HG03060 (cell line): ENCODE measurements around the gene GNG10.
"Not testable (repeated sequence)": the region's sequence is repeated elsewhere in the genome, so short reads cannot be mapped to it uniquely, and the experiment has no call there.

Experiments used
- ATAC-seq: cut with Tn5 transposase; IDR thresholded peaks from one replicate; pipeline ENCODE4 v1.9.1; 2021; ENCODE audit warnings: low read depth, moderate number of reproducible peaks; ENCODE audit not compliant: unreplicated experiment

GNG10 gene

DNA sequence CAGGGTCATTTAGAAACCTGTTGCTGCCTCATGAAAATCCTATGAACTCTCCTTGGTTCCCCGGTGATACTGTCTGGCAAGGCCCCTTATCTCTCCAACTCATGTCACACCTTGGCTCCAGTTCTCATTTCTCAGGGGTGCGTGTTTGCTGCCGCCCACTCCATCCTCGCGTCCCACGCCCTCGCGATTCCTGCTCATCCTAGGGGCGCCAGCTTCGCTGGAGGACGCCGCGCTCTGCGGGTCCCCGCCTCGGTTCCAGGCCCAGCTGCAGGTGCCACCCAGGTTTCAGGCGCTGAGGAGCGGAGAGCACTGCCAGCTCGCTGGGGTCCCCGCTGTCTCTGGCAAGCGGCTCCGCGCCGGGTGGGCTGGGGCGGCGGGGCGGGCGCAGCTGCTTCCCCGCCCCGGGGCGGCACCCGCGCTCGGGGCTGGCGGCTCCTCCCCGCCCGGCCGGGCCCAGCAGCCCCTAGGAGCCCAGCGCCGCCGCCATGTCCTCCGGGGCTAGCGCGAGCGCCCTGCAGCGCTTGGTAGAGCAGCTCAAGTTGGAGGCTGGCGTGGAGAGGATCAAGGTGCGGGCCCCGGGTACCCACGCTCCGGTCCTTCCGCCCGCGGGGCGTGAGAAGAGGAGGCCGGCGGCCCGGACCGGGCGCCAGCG lies at the start of gene GNG10:
GNG10 (plus strand) TSS at position 456 of the 652 bp plus-strand sequence; CDS start at position 486, 30 bp downstream.
- no peak for ATAC-seq

DNA sequence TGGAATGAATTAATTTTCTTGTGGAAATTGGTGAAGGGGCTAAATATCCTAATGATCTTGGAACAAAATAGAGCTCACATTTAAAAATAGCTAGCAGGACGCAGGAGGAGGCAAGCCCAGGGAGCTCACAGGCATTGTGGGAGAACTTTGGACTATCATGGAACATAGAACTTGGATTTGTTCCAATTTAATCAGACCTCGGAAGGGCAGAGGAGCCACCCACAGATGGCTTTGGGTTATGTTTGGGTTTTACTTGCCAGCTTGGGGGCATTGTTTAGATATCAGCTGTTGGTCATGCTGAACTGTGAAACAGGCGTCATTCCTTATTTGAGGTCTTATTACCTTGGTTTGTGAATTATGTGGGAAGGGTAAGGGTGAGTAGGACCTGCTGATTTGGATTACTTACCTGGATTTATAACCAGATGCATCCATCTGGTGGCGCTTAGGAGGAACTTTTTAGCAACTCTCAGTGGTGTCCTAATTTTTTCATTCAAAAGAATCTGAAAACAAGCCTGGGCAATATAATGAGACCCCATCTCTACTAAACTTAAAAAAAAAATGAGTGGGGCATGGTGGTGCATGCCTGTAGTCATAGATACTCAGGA lies 47.9 kb upstream of the GNG10 start:
- ATAC-seq: no peak

DNA sequence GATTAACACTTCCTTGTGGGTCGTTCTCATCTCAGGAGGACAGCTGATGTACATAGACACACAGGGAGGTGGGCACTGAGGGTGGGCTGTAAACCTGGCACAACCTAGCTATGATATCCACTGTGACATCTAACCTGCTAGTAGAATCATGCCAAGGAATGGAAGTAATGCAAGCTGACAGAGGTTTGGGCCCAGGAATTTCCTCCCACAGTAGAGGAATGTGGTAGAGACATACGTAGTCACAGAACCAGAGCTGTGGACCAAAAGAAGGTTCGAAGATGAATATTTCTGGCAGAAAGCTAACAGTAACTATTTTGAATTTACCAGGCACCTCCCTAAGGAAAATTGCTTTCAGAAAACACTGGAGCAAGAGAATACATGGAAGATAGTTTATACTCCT lies 45.5 kb upstream of the GNG10 start:
- ATAC-seq: no peak

DNA sequence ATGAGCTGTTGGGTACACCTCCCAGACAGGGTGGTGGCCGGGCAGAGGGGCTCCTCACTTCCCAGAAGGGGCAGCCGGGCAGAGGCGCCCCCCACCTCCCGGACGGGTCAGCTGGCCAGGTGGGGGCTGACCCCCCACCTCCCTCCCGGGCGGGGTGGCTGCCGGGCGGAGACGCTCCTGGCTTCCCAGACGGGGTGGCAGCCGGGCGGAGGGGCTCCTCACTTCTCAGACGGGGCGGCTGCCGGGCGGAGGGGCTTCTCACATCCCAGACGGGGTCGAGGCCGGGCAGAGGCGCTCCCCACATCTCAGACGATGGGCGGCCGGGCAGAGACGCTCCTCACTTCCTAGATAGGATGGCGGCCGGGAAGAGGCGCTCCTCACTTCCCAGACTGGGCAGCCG lies 44.1 kb upstream of the GNG10 start:
- not testable (repeated sequence) for ATAC-seq

DNA sequence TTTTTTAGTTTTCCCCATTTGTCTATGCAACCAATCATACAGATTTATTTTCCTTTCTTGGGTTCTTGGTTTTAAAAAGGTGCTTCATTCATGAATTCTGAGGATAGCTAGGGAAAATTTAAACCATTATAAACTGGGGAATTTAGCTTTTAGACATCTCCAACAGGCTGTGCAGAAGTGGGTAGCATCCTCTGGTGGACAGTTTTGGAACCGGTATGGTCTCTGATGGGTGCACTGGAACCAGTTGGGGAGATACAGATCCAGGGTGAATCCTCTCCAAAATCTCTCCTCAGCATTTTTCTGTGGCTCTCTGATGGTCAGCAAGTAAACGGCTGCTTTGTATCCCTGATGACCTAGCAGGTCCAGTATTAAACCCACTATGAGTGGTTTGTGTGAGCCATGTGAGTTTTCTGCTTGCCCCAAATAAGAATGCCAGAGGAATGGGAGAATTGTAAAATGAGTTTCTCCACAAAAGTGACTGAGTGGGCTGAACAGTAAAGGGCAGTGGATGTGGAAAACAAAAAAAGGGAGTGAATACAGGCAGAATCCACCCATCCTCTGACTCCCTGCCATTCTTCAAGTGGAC lies 39.4 kb upstream of the GNG10 start:
- no peak for ATAC-seq

DNA sequence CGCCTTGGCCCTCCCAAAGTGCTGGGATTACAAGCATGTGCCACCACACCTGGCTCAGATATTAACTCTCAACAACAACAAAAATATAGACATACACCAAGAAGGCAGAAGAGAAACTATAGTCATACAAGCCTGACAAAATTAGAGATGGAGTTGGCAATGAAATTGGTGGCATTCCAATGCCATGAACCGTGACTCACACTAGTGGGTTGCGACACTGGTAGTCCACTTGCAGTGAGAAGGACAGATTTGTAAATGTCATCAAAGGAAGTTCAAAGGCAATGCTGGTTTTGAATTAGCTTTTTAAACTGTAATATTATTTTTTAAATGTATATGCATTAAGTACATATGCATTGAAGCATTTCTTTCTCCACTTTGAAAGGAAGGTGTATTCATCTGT lies 38.8 kb upstream of the GNG10 start:
- no peak for ATAC-seq

DNA sequence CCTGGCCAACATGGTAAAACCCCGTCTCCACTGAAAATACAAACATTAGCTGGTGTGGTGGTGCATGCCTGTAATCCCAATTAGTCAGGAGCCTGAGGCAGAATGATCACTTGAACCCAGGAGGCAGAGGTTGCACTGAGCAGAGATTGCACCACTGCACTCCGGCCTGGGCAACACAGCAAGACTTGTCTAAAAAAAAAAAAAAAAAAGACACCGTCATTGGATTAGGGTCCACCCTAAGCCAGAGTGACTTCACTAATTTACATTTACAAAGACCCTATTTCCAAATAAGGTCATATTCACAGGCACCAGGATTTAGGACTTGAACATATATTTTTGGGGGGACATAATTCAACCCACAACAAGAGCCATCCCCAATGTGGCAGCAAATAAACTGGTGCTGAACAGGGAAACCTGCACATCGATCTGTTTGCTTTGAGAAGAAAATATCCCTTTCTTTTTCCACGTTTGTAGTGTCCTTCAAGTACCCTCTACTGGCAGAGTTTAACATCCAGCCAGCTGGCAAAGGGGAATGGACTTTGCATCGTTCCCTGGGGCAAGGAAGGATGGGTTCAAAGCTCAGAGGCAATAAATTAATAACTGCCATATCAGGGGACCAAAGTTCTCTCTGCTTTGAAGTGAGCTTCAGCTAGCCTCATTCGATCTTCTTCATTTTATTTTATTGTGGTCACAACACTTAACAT lies 34.0 kb upstream of the GNG10 start:
- no peak for ATAC-seq

DNA sequence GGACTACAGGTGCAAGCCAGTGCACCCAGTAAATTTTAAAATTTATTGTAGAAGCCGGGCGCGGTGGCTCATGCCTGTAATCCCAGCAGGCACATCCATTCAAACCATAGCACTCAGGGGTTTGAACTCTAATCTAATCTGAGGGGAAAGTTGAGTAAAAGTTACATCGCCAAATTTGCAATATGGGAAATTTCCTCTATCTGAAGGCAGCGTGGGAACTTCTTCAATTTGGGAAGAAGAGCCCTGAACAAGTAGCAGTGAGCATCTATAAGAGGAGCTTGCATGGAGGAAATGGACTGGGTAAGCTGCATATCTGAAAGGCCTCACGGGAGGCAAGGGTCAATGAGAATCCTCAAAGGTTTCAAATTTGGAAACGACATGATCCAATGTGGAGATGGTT lies 33.0 kb upstream of the GNG10 start:
- no peak for ATAC-seq

DNA sequence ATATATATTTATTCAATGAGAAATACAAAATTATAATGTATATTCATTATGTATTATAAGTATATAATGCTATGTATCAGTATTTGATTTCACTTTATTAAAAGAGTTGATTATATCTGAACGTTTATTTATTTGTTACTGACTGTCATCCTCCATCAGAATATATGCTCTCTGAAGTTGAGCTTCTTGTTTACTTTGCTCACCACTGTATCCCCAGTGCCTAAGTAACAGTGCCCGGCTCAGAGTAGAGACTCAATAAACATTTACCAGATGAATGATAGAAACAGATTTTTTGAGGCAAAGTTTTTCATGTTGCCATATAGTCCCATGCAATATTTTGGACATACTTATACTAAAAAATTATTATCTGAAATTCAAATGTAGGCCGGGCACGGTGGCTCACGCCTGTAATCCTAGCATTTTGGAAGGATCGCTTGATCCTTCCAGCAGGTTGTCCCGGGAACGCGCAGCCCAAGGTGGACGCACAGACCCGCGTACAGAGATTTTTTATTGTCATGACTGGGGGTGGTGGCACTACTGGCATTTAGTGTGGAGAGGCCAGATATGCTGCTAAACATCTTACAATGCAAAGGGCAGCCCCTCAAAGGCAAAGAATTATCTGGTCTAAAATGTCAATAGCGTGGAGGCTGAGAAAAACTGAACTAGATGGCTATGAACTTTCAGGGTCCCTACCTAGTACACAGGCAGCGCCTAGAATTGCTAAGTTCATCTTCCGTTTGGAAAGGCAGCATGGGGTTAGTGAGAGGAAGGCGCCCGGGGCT lies 31.0 kb upstream of the GNG10 start:
- no peak for ATAC-seq

DNA sequence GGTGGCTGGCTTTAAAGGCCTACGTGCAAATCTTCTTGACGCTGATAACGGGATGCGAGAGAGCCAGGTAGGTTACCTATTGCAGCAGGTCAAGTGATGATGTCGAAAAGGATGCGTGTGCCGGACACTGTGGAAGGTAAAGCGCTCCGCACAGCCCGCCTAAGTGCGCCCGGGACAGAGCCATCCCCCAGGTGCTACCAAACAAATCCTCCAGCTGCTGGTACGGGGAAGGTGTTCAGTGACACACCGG lies 30.5 kb upstream of the GNG10 start:
- no peak for ATAC-seq

DNA sequence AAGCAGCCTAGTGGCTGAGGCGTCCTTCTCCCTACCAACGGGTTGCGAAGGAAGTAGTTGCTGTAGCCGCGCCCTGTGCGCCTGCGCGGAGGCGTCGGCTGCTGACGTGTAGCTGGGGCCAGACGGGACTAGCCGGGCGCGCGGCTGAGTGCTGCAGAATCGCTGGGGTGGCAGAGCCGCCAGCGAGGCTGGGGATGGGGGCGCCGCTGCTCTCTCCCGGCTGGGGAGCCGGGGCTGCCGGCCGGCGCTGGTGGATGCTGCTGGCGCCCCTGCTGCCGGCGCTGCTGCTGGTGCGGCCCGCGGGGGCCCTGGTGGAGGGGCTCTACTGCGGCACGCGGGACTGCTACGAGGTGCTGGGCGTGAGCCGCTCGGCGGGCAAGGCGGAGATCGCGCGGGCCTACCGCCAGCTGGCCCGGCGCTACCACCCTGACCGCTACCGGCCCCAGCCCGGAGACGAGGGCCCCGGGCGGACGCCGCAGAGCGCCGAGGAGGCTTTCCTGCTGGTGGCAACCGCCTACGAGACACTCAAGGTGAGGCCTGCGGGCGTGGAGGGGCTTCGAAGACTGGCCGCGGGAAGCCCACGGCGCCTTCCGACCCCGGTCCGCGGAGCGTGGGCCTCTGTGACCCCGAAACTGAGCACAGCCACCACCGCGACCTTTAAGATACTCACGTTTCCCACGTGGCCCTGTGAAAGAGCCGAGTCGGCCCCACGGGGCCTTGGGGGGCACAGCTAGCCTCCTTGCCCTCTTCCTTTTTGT lies 30.0 kb upstream of the GNG10 start, which contains the start of gene DNAJC25:
DNAJC25 (plus strand) TSS at position 121 of the 758 bp plus-strand sequence; CDS start at position 195, 74 bp downstream.
- ATAC-seq: peak; percentile 94

DNA sequence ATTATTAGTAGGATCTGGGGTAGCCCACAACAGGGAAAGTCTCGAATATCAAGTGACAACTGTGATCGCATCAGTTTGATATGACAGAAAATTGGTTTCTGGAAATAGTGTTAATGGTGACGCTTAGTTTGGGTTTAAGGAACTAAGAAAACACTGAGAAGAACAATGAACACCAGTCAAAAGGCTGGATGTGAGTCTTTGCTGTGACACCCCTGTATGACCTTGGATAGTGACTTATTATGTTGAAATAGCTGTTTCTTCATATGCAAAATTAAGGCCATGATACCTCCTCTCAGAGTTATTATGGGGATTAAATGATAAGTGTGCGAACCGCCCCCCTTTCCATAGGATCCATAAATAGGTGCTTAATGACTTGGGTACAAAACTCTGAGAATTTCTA lies 29.3 kb upstream of the GNG10 start:
- ATAC-seq: no peak

DNA sequence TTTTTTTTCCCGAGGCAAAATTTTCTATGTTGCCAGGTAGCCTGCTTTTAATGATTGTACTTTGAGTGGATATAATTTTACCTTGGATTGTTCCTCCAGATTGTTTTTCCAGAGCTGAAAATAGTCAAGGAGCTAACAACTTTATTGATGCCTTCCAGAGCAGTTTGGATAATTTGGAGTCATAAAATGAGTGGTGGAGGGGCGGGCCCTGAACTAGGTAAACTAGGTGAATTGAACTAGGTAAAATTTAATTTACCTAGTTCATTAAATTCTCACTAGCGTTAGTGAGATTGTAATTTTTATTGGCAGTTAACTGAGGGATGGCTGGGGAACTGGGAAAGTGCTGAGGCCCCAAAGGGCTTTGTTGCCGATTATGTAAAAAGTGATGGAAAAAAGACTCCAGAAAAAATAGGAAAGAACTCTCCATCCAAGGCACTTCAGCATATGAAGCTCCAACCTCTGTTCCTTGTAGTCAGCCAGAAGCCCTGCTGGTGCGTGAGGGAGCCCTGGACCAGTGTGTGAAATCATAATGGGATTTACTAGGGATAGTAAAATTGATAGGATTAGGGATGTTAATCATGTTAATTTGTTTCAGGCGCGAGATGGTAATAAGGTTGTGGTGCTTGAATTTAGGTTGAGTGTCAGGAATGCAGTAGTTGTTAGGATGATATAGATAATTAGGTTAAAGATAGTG lies 28.6 kb upstream of the GNG10 start:
- no peak for ATAC-seq

DNA sequence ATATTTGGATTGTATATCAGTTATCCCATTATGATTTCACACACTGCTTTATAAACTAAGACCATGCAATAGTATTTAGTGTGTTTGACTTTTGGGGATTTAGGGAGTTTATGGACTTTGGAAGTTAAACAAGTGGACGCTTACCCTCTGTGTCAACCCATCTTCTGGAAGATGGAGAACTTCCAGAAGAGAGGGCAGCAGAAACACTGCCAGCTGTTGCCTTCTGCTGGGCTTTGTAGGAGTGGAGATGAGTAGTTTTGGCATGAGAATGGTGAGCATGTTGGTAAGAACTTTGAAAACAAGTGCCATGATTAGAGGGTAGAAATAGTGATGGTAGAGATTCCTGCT lies 28.0 kb upstream of the GNG10 start:
- ATAC-seq: no peak

DNA sequence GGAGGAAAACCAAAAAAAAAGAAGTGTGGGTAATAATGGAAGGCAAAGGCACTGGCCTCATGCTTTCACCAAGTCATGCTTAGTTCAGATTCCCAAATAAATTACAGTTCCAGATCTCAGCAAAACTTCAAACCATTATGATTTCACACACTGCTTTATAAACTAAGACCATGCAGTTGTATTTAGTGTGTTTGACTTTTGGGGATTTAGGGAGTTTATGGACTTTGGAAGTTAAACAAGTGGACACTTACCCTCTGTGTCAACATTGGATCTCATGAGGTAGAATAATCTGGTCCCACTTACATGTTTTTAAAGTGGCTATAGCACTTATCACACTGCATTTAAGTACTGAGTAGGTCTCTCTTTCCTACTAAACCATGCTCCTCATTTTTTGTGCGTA lies 26.5 kb upstream of the GNG10 start:
- ATAC-seq: no peak

DNA sequence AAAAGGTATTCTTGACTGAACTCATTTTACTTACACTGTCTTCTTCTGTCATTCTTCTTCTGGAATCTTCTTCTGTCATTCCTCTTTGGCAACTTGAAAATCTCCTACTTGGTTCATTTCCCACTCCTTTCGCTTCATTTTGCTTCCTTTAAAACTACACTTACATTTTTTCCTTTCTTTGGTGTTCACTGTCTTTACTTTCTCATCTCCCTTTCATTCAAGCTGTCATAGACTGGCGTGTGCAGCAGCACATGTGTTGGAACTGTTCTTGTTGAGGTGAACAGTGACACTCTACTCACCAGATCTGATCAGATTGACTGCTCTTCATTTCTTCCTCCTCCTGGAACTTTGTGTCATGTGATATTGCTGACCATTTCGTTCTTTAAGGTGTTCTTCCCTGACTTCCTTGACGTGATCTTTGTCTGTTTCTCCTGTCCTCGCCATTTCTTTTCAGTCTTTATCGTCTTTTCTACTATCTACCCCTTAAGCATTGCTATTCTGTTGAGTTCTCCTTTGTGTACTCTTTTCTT lies 23.9 kb upstream of the GNG10 start:
- ATAC-seq: no peak

DNA sequence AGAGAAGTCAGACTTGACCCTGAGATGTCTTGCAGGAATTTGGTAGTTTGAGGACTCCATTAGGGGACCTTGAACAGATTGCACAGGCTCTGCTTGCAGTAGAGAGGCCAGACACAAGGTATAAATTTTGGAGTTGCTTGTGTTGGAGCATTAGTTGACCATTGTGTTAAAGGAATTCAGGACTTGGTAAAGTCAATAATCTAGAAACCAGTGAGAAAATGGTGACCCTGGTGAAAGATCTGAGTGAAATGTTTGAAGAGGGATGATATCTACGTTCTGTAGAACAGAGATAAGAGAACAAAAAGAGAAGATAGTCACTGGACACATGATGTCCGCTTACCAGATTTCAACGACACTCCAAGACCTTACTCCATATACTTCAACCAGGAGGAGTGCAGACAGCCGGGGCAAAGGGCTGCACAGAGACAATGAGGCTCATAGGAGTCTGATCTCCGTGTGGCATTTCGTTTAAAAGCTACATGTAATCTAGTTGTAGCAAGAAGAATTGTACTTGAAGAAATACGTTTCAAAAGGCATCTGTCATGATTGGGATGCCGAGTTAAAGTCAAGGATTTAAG lies 17.1 kb upstream of the GNG10 start:
- ATAC-seq: no peak

DNA sequence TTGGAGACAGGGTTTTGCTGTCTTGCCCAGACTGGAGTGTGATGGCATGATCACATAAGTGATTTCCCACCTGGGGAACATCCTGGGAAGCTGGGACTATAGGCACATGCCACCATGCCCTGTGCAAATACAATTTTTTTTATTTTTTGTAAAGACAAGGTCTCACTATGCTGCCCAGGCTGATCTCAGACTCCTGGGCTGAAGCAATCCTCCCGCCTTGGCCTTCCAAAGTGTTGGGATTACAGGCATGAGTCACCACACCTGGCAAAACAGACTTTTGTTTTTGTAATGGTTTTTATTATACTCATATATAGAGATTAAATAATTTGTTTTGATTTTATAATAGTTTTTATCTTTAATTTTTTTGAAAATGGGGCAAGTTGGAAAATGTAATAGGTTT lies 15.6 kb upstream of the GNG10 start:
- no peak for ATAC-seq

DNA sequence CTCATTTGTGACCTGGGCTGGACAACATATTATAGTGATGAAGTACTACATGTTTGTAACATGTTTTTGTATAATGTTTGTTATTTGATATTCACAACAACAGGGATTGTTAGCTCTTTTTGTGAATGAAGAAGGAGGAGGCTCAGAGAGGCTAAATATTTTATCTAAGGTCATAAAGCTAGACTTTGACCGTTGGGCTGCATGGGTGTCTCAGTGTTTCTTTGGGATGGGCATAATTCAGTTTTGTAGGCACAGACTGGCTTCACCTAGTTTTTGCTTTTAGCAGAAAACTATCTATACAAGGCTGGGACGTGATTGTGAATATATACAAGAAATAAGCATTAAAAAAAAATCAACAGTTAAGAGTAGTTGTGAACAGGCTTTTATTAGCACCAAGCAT lies 15.0 kb upstream of the GNG10 start:
- ATAC-seq: no peak
